ENCODE results near the gene NOS1. TPM values are rescaled to one million over a fixed set of nuclear protein-coding genes. Genes with fewer than 3 reads are reported as not detected.
A peak's percentile ranks its signal among the peaks of the same experiment; 100 is the strongest.

NOS1 gene
- total RNA-seq, 1 donor from 2014 or later, result 0.80 TPM

GRCh38 chr12:117216686-117217085 lies 144.7 kb downstream of the NOS1 start:
- no peak for DNase-seq (ENCODE audit: low spot score in 2 of 2, unreplicated experiment in 2 of 2)
- no peaks in the 10 kb centered on the region for H3K4me1 Mint-ChIP-seq
- TF ChIP-seq CTCF (IDR thresholded peaks at IDR 0.05; ENCODE audit: unreplicated experiment), result no peak
- no peak overlapping the region for H3K4me3 Mint-ChIP-seq
- H3K36me3 Mint-ChIP-seq, result no peaks in the 10 kb centered on the region
- H3K27me3 Mint-ChIP-seq (ENCODE audit: low read depth), result peaks cover 70% of the 10 kb centered on the region
- no peak overlapping the region for H3K27ac Mint-ChIP-seq
- no peaks in the 10 kb centered on the region for H3K9me3 Mint-ChIP-seq

GRCh38 chr12:117214797-117215196 lies 146.6 kb downstream of the NOS1 start:
- DNase-seq (ENCODE audit: low spot score in 2 of 2, unreplicated experiment in 2 of 2), result no peak
- no peaks in the 10 kb centered on the region for H3K36me3 Mint-ChIP-seq
- peaks cover 75% of the 10 kb centered on the region for H3K27me3 Mint-ChIP-seq (ENCODE audit: low read depth)
- no peaks in the 10 kb centered on the region for H3K4me1 Mint-ChIP-seq
- no peaks in the 10 kb centered on the region for H3K9me3 Mint-ChIP-seq
- TF ChIP-seq CTCF (IDR thresholded peaks at IDR 0.05; ENCODE audit: unreplicated experiment), result no peak
- no peak overlapping the region for H3K4me3 Mint-ChIP-seq
- H3K27ac Mint-ChIP-seq, result no peak overlapping the region

- Mint-ChIP-seq H3K4me1 (no peaks in the 10 kb centered on the region), H3K9me3 (no peaks in the 10 kb centered on the region), H3K36me3 (no peaks in the 10 kb centered on the region), H3K4me3 (no peak overlapping the region), H3K27ac (no peak overlapping the region), H3K27me3 (ENCODE audit: low read depth) (peaks cover 68% of the 10 kb centered on the region)
- no peak for DNase-seq (ENCODE audit: low spot score in 2 of 2, unreplicated experiment in 2 of 2)
- no peak for TF ChIP-seq CTCF (IDR thresholded peaks at IDR 0.05; ENCODE audit: unreplicated experiment)
These were observed 148.1 kb downstream of the NOS1 start for GRCh38 chr12:117213295-117213808.

GRCh38 chr12:117212563-117213190 lies 148.7 kb downstream of the NOS1 start:
- no peak overlapping the region for H3K4me3 Mint-ChIP-seq
- no peaks in the 10 kb centered on the region for H3K9me3 Mint-ChIP-seq
- H3K4me1 Mint-ChIP-seq, result no peaks in the 10 kb centered on the region
- H3K27me3 Mint-ChIP-seq (ENCODE audit: low read depth), result peaks cover 67% of the 10 kb centered on the region
- peak; percentile 85 for TF ChIP-seq CTCF (IDR thresholded peaks at IDR 0.05; ENCODE audit: unreplicated experiment)
- no peak overlapping the region for H3K27ac Mint-ChIP-seq
- no peaks in the 10 kb centered on the region for H3K36me3 Mint-ChIP-seq
- DNase-seq (ENCODE audit: low spot score in 2 of 2, unreplicated experiment in 2 of 2), result peak in 1 of 2 experiments; percentile 82

- no peak for DNase-seq (ENCODE audit: low spot score in 2 of 2, unreplicated experiment in 2 of 2)
- H3K36me3 Mint-ChIP-seq, result no peaks in the 10 kb centered on the region
- no peak overlapping the region for H3K27ac Mint-ChIP-seq
- TF ChIP-seq CTCF (IDR thresholded peaks at IDR 0.05; ENCODE audit: unreplicated experiment), result no peak
- H3K9me3 Mint-ChIP-seq, result no peaks in the 10 kb centered on the region
- no peak overlapping the region for H3K4me3 Mint-ChIP-seq
- peaks cover 56% of the 10 kb centered on the region for H3K27me3 Mint-ChIP-seq (ENCODE audit: low read depth)
- no peaks in the 10 kb centered on the region for H3K4me1 Mint-ChIP-seq
These were observed 151.0 kb downstream of the NOS1 start for GRCh38 chr12:117210266-117210918.

All from mesothelial cell of epicardium (in vitro differentiated cells).